ENCODE results near the gene NOVA2. TPM values are rescaled to one million over a fixed set of nuclear protein-coding genes. Genes with fewer than 3 reads are reported as not detected.

NOVA2 gene
- total RNA-seq, 1 experiment from 2014 or later, result not detected

DNA sequence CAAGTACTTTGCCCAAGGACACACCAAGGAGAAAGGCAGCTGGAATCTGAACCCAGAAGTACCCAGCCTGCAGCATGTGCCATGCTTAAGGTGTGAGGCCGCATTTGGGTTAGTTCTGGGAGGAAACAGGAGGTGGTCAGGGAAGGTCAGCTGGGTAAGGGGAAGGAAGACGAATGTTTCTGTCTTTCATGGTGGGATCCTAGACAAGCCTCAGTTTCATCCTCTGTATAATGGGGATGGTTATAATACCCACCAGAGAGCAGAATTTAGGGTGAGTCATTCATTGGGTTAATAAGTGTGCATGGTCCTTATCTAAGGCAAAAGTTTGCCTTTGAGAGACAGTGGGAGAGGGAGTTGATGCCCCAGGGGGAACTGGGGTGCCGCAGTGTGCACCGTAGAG lies 25.2 kb upstream of the NOVA2 start:
- H3K4me3 ChIP-seq (ENCODE audit: low read length), result no peak overlapping the region
- H3K4me2 ChIP-seq (ENCODE audit: low read length), result no peak overlapping the region
- no peaks in the 10 kb centered on the region for H3K9me2 ChIP-seq (replicated peaks; ENCODE audit: low read length)
- ChIA-PET POLR2A (ENCODE audit: unreplicated experiment) (no interaction called here), CTCF (no interaction called here)
- intact Hi-C loops (cut with micrococcal nuclease), result loop anchor here (10.0 kb wide), 1 partner anchor 74 kb away; no protein-coding TSS in a partner anchor
- no TSS peak for BruUV-seq (replicated peaks)
- no peaks in the 10 kb centered on the region for H3F3A ChIP-seq (ENCODE audit: low read length, unreplicated experiment)
- H4K20me1 ChIP-seq (ENCODE audit: low read length), result no peaks in the 10 kb centered on the region
- no peak overlapping the region for H2AFZ ChIP-seq (ENCODE audit: low read length)
- peaks cover 10% of the 10 kb centered on the region; the same call in 1 of the 2 replicates for H3K79me2 ChIP-seq (ENCODE audit: low read length)
- DNase-seq (no peak), ATAC-seq (no peak)
- H3K4me1 ChIP-seq (ENCODE audit: insufficient read depth, low read length), result no peaks in the 10 kb centered on the region; the same call in 1 of the 2 replicates
- H3K36me3 ChIP-seq (ENCODE audit: low read depth, low read length), result no peaks in the 10 kb centered on the region
- no peak for TF ChIP-seq EZH2phosphoT487 (IDR thresholded peaks at IDR 0.05; ENCODE audit: borderline replicate concordance, low read length)
- TF ChIP-seq, protein P1, sequence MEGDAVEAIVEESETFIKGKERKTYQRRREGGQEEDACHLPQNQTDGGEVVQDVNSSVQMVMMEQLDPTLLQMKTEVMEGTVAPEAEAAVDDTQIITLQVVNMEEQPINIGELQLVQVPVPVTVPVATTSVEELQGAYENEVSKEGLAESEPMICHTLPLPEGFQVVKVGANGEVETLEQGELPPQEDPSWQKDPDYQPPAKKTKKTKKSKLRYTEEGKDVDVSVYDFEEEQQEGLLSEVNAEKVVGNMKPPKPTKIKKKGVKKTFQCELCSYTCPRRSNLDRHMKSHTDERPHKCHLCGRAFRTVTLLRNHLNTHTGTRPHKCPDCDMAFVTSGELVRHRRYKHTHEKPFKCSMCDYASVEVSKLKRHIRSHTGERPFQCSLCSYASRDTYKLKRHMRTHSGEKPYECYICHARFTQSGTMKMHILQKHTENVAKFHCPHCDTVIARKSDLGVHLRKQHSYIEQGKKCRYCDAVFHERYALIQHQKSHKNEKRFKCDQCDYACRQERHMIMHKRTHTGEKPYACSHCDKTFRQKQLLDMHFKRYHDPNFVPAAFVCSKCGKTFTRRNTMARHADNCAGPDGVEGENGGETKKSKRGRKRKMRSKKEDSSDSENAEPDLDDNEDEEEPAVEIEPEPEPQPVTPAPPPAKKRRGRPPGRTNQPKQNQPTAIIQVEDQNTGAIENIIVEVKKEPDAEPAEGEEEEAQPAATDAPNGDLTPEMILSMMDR (conservative IDR thresholded peaks at IDR 0.05; ENCODE audit: low read depth, low read length), result no peak
- no peak for TF ChIP-seq EZH2 (IDR thresholded peaks at IDR 0.05; ENCODE audit: low read length, unreplicated experiment)
- no peaks in the 10 kb centered on the region for H3K9me3 ChIP-seq (ENCODE audit: low read length)
- no peak overlapping the region for H3K9ac ChIP-seq (ENCODE audit: low read length)
- no peaks in the 10 kb centered on the region for H3K27me3 ChIP-seq (ENCODE audit: low read length)
- H3K27ac ChIP-seq (ENCODE audit: low read length), result no peak overlapping the region

DNA sequence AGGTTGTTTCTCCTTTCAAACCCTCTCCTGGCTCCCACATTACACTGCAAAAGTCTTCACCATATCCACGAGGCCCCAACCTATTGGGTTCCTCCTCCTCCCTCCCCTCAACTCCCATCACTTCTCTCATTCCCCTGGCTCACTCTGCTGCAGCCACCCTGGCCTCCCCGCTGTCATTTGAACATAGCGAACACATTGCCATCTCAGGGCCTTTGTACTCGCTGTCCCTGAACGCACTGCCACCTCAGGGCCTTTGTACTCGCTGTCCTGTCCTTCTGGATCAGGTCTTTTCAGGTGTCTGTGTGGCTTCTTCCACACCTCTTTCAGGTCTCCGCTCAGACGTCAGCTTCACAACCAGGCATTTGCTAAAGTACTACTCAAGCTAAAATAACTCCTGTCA lies 23.3 kb upstream of the NOVA2 start:
- H3K9ac ChIP-seq (ENCODE audit: low read length), result no peak overlapping the region
- TF ChIP-seq EZH2phosphoT487 (IDR thresholded peaks at IDR 0.05; ENCODE audit: borderline replicate concordance, low read length), result no peak
- TF ChIP-seq, protein P1 (conservative IDR thresholded peaks at IDR 0.05; ENCODE audit: low read depth, low read length), result no peak
- ChIA-PET POLR2A (ENCODE audit: unreplicated experiment) (no interaction called here), CTCF (no interaction called here)
- no peak for ATAC-seq
- no peak for DNase-seq
- H3K9me2 ChIP-seq (replicated peaks; ENCODE audit: low read length), result no peaks in the 10 kb centered on the region
- no peak overlapping the region for H3K4me2 ChIP-seq (ENCODE audit: low read length)
- no peaks in the 10 kb centered on the region; the same call in 1 of the 2 replicates for H3K4me1 ChIP-seq (ENCODE audit: insufficient read depth, low read length)
- no peaks in the 10 kb centered on the region for H3F3A ChIP-seq (ENCODE audit: low read length, unreplicated experiment)
- intact Hi-C loops (cut with micrococcal nuclease), result loop anchor here (10.0 kb wide), 1 partner anchor 72 kb away; no protein-coding TSS in a partner anchor
- H2AFZ ChIP-seq (ENCODE audit: low read length), result no peak overlapping the region
- no peaks in the 10 kb centered on the region for H3K36me3 ChIP-seq (ENCODE audit: low read depth, low read length)
- BruUV-seq (replicated peaks), result no TSS peak
- H3K79me2 ChIP-seq (ENCODE audit: low read length), result peaks cover 10% of the 10 kb centered on the region; the same call in 1 of the 2 replicates
- no peak overlapping the region for H3K4me3 ChIP-seq (ENCODE audit: low read length)
- H3K9me3 ChIP-seq (ENCODE audit: low read length), result no peaks in the 10 kb centered on the region
- H4K20me1 ChIP-seq (ENCODE audit: low read length), result no peaks in the 10 kb centered on the region
- H3K27ac ChIP-seq (ENCODE audit: low read length), result no peak overlapping the region
- H3K27me3 ChIP-seq (ENCODE audit: low read length), result no peaks in the 10 kb centered on the region

DNA sequence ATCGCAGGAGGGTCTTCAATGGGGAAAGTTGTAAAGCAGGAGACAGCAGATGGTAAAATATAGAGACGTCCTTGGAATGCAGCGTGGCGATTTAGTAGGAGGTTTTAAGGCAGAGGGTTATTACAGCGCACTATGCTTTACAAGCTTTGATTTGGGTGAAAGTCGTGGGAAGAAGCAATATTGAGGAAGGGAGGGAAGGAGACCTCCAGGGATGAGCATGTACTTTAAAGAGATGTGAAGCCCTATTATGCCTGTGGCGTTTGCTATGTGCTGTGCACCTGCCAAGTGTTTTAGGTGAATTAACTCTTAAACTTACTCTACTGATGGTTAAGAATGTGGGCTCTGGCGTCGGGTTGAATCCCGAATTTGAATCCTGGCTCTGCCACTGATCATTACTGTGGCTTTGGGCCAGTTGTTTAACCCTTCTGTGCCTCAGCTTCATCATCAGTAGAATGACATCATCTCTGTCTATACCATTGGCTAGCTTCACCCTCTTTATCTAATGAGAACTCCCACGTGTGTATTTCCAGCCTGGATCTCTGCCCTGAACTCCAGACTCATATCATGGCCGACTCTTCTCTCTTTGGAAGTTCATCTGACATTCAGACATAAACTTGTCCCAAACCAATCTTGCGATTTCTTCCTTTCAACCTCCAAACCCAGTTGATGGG lies 22.2 kb upstream of the NOVA2 start:
- Histone ChIP-seq H3K79me2 (ENCODE audit: low read length) (peaks cover 10% of the 10 kb centered on the region; the same call in 1 of the 2 replicates), H2AFZ (ENCODE audit: low read length) (peak overlapping the region; percentile 76), H3K9me2 (replicated peaks; ENCODE audit: low read length) (no peaks in the 10 kb centered on the region), H3K27me3 (ENCODE audit: low read length) (no peaks in the 10 kb centered on the region), H3K27ac (ENCODE audit: low read length) (no peak overlapping the region), H3F3A (ENCODE audit: low read length, unreplicated experiment) (no peaks in the 10 kb centered on the region), H3K4me2 (ENCODE audit: low read length) (peak overlapping the region; percentile 85), H3K4me3 (ENCODE audit: low read length) (peak overlapping the region; percentile 95), H4K20me1 (ENCODE audit: low read length) (no peaks in the 10 kb centered on the region), H3K36me3 (ENCODE audit: low read depth, low read length) (no peaks in the 10 kb centered on the region), H3K9ac (ENCODE audit: low read length) (peak overlapping the region; percentile 91), H3K9me3 (ENCODE audit: low read length) (no peaks in the 10 kb centered on the region), H3K4me1 (ENCODE audit: insufficient read depth, low read length) (no peaks in the 10 kb centered on the region; the same call in 1 of the 2 replicates)
- ChIA-PET CTCF (interaction anchor here (0.7 kb wide), 1 partner anchor 14 kb away, joined by 3 read pairs; no protein-coding TSS in a partner anchor), POLR2A (ENCODE audit: unreplicated experiment) (no interaction called here)
- intact Hi-C loops (cut with micrococcal nuclease), result loop anchor here (10.0 kb wide), 1 partner anchor 71 kb away; no protein-coding TSS in a partner anchor
- DNase-seq (no peak), ATAC-seq (no peak)
- TF ChIP-seq EZH2 (IDR thresholded peaks at IDR 0.05; ENCODE audit: low read length, unreplicated experiment) (no peak), EZH2phosphoT487 (IDR thresholded peaks at IDR 0.05; ENCODE audit: borderline replicate concordance, low read length) (no peak)
- TF ChIP-seq, protein P1 (conservative IDR thresholded peaks at IDR 0.05; ENCODE audit: low read depth, low read length), result no peak
- TSS peak; percentile 65 for BruUV-seq (replicated peaks)
